Mesenchymal stem cell (in vitro differentiated cells and primary cell): Measurements from ENCODE around the gene FAT1.

Experiments
- DNase-seq: peaks from one replicate; pipeline ENCODE4 v3.0.0-alpha.2; 2013
- H2AFZ ChIP-seq: one replicate; pipeline ENCODE4 v1.6.1; 2013; ENCODE audit warnings: low read depth, mild to moderate bottlenecking, control low read depth, inconsistent platforms, low read length, moderate library complexity
- H2AK5ac ChIP-seq: 2 replicates; pipeline ENCODE4 v1.6.1; 2013; ENCODE audit warnings: low read length, moderate library complexity, mild to moderate bottlenecking, inconsistent platforms; ENCODE audit not compliant: severe bottlenecking
- H2BK120ac ChIP-seq: one replicate; pipeline ENCODE4 v1.6.1; 2013; ENCODE audit warnings: low read depth, mild to moderate bottlenecking, inconsistent platforms, low read length, moderate library complexity
- H2BK12ac ChIP-seq, 2 experiments: one replicate each; pipeline ENCODE4 v1.6.1; 2013; ENCODE audit warnings: inconsistent platforms in 2 of 2, low read length in 2 of 2, mild to moderate bottlenecking in 2 of 2, moderate library complexity in 2 of 2, control low read depth in 1 of 2
- H2BK15ac ChIP-seq: one replicate; pipeline ENCODE4 v1.6.1; 2013; ENCODE audit warnings: mild to moderate bottlenecking, low read depth, inconsistent platforms; ENCODE audit not compliant: poor library complexity, severe bottlenecking
- H2BK5ac ChIP-seq: 2 replicates; pipeline ENCODE4 v1.6.1; 2013; ENCODE audit warnings: low read depth, mild to moderate bottlenecking, low read length, control low read depth, inconsistent platforms; ENCODE audit not compliant: poor library complexity, severe bottlenecking
- H3K14ac ChIP-seq, 2 experiments: one replicate each; pipeline ENCODE4 v1.6.1; 2013; ENCODE audit warnings: inconsistent platforms in 2 of 2, low read length in 2 of 2, control low read depth in 1 of 2, mild to moderate bottlenecking in 1 of 2, moderate library complexity in 1 of 2
- H3K18ac ChIP-seq, 2 experiments: one replicate each; pipeline ENCODE4 v1.6.1; 2013; ENCODE audit warnings: inconsistent platforms in 2 of 2, low read length in 2 of 2, control low read depth in 1 of 2, low read depth in 1 of 2, mild to moderate bottlenecking in 1 of 2
- H3K23ac ChIP-seq, 2 experiments: one replicate each; pipeline ENCODE4 v1.6.1; 2013; ENCODE audit warnings: inconsistent platforms in 2 of 2, low read length in 2 of 2, mild to moderate bottlenecking in 2 of 2, moderate library complexity in 2 of 2, control low read depth in 1 of 2
- H3K27ac ChIP-seq: 2 replicates; pipeline ENCODE4 v1.5.1; 2013; ENCODE audit warnings: mild to moderate bottlenecking, moderate library complexity, low read length, control low read depth, inconsistent platforms; ENCODE audit not compliant: poor library complexity, severe bottlenecking
- H3K27me3 ChIP-seq, 2 experiments: 2 replicates each; pipeline versions ENCODE4 v1.6.1 to v1.7.0; 2013; ENCODE audit warnings: low read length in 2 of 2, mild to moderate bottlenecking in 2 of 2, moderate library complexity in 2 of 2, control low read depth in 1 of 2, inconsistent platforms in 1 of 2; ENCODE audit not compliant: control insufficient read depth in 1 of 2, insufficient read depth in 1 of 2
- H3K36me3 ChIP-seq, 2 experiments: 2 replicates each; pipeline versions ENCODE4 v1.6.1 to v1.7.0; 2013; ENCODE audit warnings: low read length in 2 of 2, control low read depth in 1 of 2, inconsistent platforms in 1 of 2, low read depth in 1 of 2, mild to moderate bottlenecking in 1 of 2; ENCODE audit not compliant: insufficient read depth in 2 of 2, control insufficient read depth in 1 of 2
- H3K4ac ChIP-seq, 2 experiments: one replicate each; pipeline ENCODE4 v1.6.1; 2013; ENCODE audit warnings: inconsistent platforms in 2 of 2, low read length in 2 of 2, mild to moderate bottlenecking in 2 of 2, moderate library complexity in 2 of 2, control low read depth in 1 of 2, low read depth in 1 of 2
- H3K4me1 ChIP-seq: 2 replicates; pipeline ENCODE4 v1.6.1; 2013; ENCODE audit warnings: low read depth, low read length, control low read depth; ENCODE audit not compliant: control insufficient read depth, insufficient read depth
- H3K4me2 ChIP-seq: 2 replicates; pipeline ENCODE4 v1.6.1; 2013; ENCODE audit warnings: low read length, mild to moderate bottlenecking, inconsistent platforms; ENCODE audit not compliant: poor library complexity, severe bottlenecking
- H3K4me3 ChIP-seq, 2 experiments: 2 replicates each; pipeline versions ENCODE4 v1.5.1 to v1.7.0; 2013; ENCODE audit warnings: low read length in 2 of 2, mild to moderate bottlenecking in 2 of 2, control low read depth in 1 of 2, low read depth in 1 of 2; ENCODE audit not compliant: insufficient read depth in 1 of 2
- H3K79me1 ChIP-seq: replicated peaks from 2 replicates; pipeline ENCODE4 v1.6.1; 2013; ENCODE audit warnings: mild to moderate bottlenecking, control low read depth, low read length, inconsistent platforms; ENCODE audit not compliant: poor library complexity, severe bottlenecking
- H3K9ac ChIP-seq: 2 replicates; pipeline ENCODE4 v1.7.0; 2013; ENCODE audit warnings: mild to moderate bottlenecking, low read length, moderate library complexity
- H3K9me3 ChIP-seq: 2 replicates; pipeline ENCODE4 v1.7.0; 2013; ENCODE audit warnings: mild to moderate bottlenecking, low read length; ENCODE audit not compliant: control insufficient read depth
- H4K8ac ChIP-seq: one replicate; pipeline ENCODE4 v1.6.1; 2013; ENCODE audit warnings: inconsistent platforms, mild to moderate bottlenecking, low read length, moderate library complexity
- H4K91ac ChIP-seq: one replicate; pipeline ENCODE4 v1.6.1; 2013; ENCODE audit warnings: mild to moderate bottlenecking, low read length, inconsistent platforms
- WGBS: methylation state at CpG from one replicate; pipeline ENCODE4 v1.1.7; 2013; ENCODE audit warnings: mixed read lengths; 5-methylcytosine and 5-hydroxymethylcytosine counted together

The FAT1 gene

DNA sequence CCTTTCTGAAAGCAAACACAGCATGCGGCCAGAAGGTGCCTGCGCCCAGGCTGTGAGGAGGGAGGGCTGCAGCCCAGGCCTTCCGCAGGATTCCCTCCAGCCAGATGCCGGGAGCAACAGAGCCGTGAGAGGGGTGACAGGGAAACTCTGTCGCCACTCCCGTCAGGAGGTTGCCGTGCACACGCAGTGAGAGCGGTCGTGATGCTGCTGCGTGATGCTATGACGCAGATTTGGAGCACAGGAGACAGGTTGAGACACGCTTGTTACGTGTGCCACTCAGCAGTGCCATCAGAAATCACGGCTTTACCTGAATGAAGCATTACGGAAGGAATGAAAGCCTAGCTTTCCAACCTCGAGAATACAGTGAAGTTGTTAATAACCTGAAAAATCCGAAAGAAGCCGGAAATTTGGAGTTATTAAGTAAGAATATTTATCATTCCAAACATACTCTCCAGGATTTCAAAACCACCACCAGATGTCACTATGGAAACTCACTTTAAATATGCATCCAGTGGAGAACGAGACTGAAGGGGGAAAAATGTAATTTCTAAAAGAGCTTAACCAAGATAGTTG lies 54.4 kb downstream of the FAT1 start:
- no peaks in the 10 kb centered on the region for H3K79me1 ChIP-seq
- H4K91ac ChIP-seq, result peak overlapping the region; percentile 63
- no peak overlapping the region for H2AFZ ChIP-seq
- no peak overlapping the region for H2BK5ac ChIP-seq
- H3K4me1 ChIP-seq, result peaks cover 6% of the 10 kb centered on the region
- no peak overlapping the region for H2BK15ac ChIP-seq
- no peaks in the 10 kb centered on the region for H3K27me3 ChIP-seq
- H2BK120ac ChIP-seq, result no peak overlapping the region
- no peaks in the 10 kb centered on the region for H3K9me3 ChIP-seq
- peak overlapping the region; percentile 54 to 85 for H3K18ac ChIP-seq
- peak overlapping the region in 1 of 2 experiments; percentile 9 for H3K4ac ChIP-seq
- WGBS, result 76% methylated on average over 17 of the region's 21 CpGs
- H3K4me2 ChIP-seq, result peak overlapping the region; percentile 36
- H3K9ac ChIP-seq, result peak overlapping the region; percentile 65
- H2AK5ac ChIP-seq, result peak overlapping the region; percentile 7
- peaks cover 13 to 45% of the 10 kb centered on the region in 2 experiments for H3K36me3 ChIP-seq
- no peak overlapping the region for H3K4me3 ChIP-seq
- H3K23ac ChIP-seq, result peak overlapping the region in 1 of 2 experiments; percentile 2
- DNase-seq, result peak; percentile 67
- H4K8ac ChIP-seq, result peak overlapping the region; percentile 62
- peak overlapping the region in 1 of 2 experiments; percentile 62 for H3K14ac ChIP-seq
- H3K27ac ChIP-seq, result peak overlapping the region; percentile 75
- H2BK12ac ChIP-seq, result peak overlapping the region in 1 of 2 experiments; percentile 37

DNA sequence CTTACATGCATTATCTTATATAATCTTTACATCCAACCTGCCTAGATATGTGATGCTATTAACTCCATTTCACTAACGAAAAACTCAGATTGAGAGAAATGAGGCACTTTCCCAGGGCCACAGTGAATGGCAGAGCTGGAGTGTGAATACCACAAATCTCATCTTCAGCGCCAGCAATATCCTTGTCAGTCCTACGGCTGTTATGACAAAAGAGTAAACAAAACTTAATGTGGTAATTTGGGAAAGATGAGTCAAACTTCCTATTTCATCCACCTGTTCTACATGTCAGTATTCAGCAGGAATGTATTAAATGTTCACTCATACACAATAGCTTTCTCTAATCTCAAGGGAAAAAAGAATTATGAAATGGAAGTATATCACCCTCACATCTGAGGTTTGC lies 56.9 kb downstream of the FAT1 start:
- Histone ChIP-seq H3K4ac (no peak overlapping the region), H3K79me1 (peaks cover 1% of the 10 kb centered on the region), H4K8ac (no peak overlapping the region), H3K27ac (no peak overlapping the region), H3K27me3 (no peaks in the 10 kb centered on the region), H3K4me3 (no peak overlapping the region), H3K4me1 (peaks cover 7% of the 10 kb centered on the region), H2BK120ac (no peak overlapping the region), H3K9ac (no peak overlapping the region), H2BK12ac (no peak overlapping the region), H2BK5ac (no peak overlapping the region), H3K23ac (no peak overlapping the region), H2BK15ac (no peak overlapping the region), H2AFZ (no peak overlapping the region), H3K9me3 (no peaks in the 10 kb centered on the region), H2AK5ac (no peak overlapping the region), H3K18ac (no peak overlapping the region), H4K91ac (no peak overlapping the region), H3K36me3 (peaks cover 20 to 53% of the 10 kb centered on the region in 2 experiments), H3K4me2 (no peak overlapping the region), H3K14ac (no peak overlapping the region)
- 41% methylated on average over 2 of the region's 3 CpGs for WGBS
- DNase-seq, result peak; percentile 53

DNA sequence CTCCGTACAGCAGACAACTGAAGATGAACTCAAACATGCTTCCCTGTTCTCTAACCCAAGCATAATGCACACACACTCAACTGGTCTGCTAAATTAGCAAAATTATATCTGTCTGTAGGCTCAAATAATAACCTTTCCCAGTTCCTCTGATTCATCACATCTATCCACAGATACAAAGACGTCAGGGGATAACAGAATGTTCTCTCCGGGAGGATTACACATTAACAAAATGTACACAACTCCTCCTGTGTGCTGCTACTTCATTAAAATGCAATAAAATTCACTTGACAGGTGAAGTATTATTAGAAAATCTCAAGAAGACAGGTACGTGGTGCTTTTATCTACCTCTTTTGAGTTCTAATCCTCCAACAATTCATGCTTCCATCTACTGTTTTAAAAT lies 57.4 kb downstream of the FAT1 start:
- Histone ChIP-seq H2AFZ (no peak overlapping the region), H4K8ac (no peak overlapping the region), H3K4me3 (no peak overlapping the region), H3K23ac (no peak overlapping the region), H3K4me2 (no peak overlapping the region), H3K36me3 (peaks cover 25 to 57% of the 10 kb centered on the region in 2 experiments), H3K4ac (no peak overlapping the region), H2BK5ac (no peak overlapping the region), H3K9ac (no peak overlapping the region), H3K27me3 (no peaks in the 10 kb centered on the region), H3K27ac (no peak overlapping the region), H4K91ac (no peak overlapping the region), H3K4me1 (peaks cover 7% of the 10 kb centered on the region), H3K18ac (no peak overlapping the region), H3K9me3 (no peaks in the 10 kb centered on the region), H2BK12ac (no peak overlapping the region), H2BK120ac (no peak overlapping the region), H3K79me1 (peaks cover 3% of the 10 kb centered on the region), H2BK15ac (no peak overlapping the region), H3K14ac (no peak overlapping the region), H2AK5ac (no peak overlapping the region)
- peak; percentile 60 for DNase-seq
- 56% methylated on average over 4 of the region's 4 CpGs for WGBS

DNA sequence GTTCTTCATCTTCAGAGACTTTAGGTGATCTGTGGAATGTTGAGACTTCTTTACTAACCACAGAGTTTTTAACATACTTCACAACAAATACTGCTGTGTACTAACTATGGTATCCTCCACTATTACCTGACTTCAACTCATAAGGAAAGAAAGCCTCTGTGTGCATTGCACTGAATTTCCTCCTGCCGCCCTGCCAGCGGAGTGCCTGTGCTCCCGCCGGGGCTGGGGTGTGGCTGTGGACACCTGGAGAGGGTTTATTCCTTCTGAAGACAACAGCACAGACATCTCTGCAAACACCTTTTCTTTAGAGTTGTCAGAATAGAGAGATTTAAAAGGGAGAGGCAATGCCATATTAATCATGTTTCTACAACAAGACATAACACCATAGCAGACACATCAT lies 63.3 kb downstream of the FAT1 start:
- H2BK15ac ChIP-seq, result no peak overlapping the region
- no peak overlapping the region for H3K4me2 ChIP-seq
- H3K36me3 ChIP-seq, result peaks cover 36 to 80% of the 10 kb centered on the region in 2 experiments
- no peak overlapping the region for H3K14ac ChIP-seq
- no peaks in the 10 kb centered on the region for H3K9me3 ChIP-seq
- H3K9ac ChIP-seq, result no peak overlapping the region
- H4K91ac ChIP-seq, result no peak overlapping the region
- H3K18ac ChIP-seq, result no peak overlapping the region
- no peak overlapping the region for H2BK12ac ChIP-seq
- H2BK120ac ChIP-seq, result no peak overlapping the region
- H3K27ac ChIP-seq, result peak overlapping the region; percentile 14
- H3K79me1 ChIP-seq, result peaks cover 7% of the 10 kb centered on the region
- WGBS, result 95% methylated on average over 4 of the region's 4 CpGs
- H2AK5ac ChIP-seq, result no peak overlapping the region
- H3K4me3 ChIP-seq, result no peak overlapping the region
- no peak for DNase-seq
- no peaks in the 10 kb centered on the region for H3K27me3 ChIP-seq
- H4K8ac ChIP-seq, result no peak overlapping the region
- H2BK5ac ChIP-seq, result no peak overlapping the region
- no peak overlapping the region for H3K4ac ChIP-seq
- H2AFZ ChIP-seq, result no peak overlapping the region
- H3K4me1 ChIP-seq, result peaks cover 13% of the 10 kb centered on the region
- no peak overlapping the region for H3K23ac ChIP-seq
